Endothelial cell of umbilical vein (primary cell): ENCODE data around the gene SMIM44. TPM values are rescaled to one million over a fixed set of nuclear protein-coding genes. Genes with fewer than 3 reads are reported as not detected.

Experiments used
- BruUV-seq: library from RNA; stranded (reverse); fragments of 400-500 nt; replicated peaks from 2 replicates; lab custom pipeline; 2021; lab: Mats Ljungman, UMichigan
- CTCF ChIA-PET: fragments of 300-600, 350-600 bp; sonication (Branson Sonifier 250); formaldehyde crosslinking; loops from one replicate; lab custom pipeline; 2021; ENCODE audit warnings: antibody characterized with exemption, inconsistent platforms; lab: Charles Lee
- POLR2A ChIA-PET: fragments of 300-600, 350-600 bp; sonication (Branson Sonifier 250); formaldehyde crosslinking; loops from one replicate; lab custom pipeline; 2021; ENCODE audit warnings: antibody characterized with exemption, inconsistent platforms; lab: Charles Lee
- DNase-seq: peaks from one replicate; pipeline ENCODE4 v3.0.0-alpha.2; 2011; ENCODE audit warnings: low read depth, low spot score
- FAIRE-seq: peaks from 2 replicates; lab custom pipeline; 2011; peaks lifted over from hg19 to GRCh38; lab: Jason Lieb, UNC
- H2AFZ ChIP-seq: 2 replicates; pipeline ENCODE4 v1.6.0; 2012; ENCODE audit warnings: low read depth, low read length, control low read depth, inconsistent platforms
- H3K27ac ChIP-seq: 2 replicates; pipeline ENCODE4 v1.5.1; 2011; ENCODE audit warnings: low read depth, mild to moderate bottlenecking, control low read depth, low read length, moderate library complexity; ENCODE audit not compliant: insufficient read depth
- H3K27me3 ChIP-seq, 2 experiments: 2 replicates each; pipeline versions ENCODE4 v1.6.0 to v1.6.1; 2011; ENCODE audit warnings: low read length in 2 of 2, mixed read lengths in 1 of 2; ENCODE audit not compliant: control insufficient read depth in 2 of 2, insufficient read depth in 2 of 2
- H3K36me3 ChIP-seq, 2 experiments: 2 replicates in 1 of 2; 3 replicates in 1 of 2; pipeline ENCODE4 v1.5.1; 2011; ENCODE audit warnings: low read length in 2 of 2, mild to moderate bottlenecking in 1 of 2, moderate library complexity in 1 of 2; ENCODE audit not compliant: control insufficient read depth in 2 of 2, insufficient read depth in 2 of 2; ENCODE audit errors: extremely low read depth in 1 of 2
- H3K4me1 ChIP-seq: 3 replicates; pipeline ENCODE4 v1.5.1; 2011; ENCODE audit warnings: mild to moderate bottlenecking, low read length; ENCODE audit not compliant: control insufficient read depth, insufficient read depth; ENCODE audit errors: extremely low read depth
- H3K4me2 ChIP-seq: 2 replicates; pipeline ENCODE4 v1.6.1; 2011; ENCODE audit warnings: low read length, control low read depth, mixed read lengths; ENCODE audit not compliant: insufficient read depth
- H3K4me3 ChIP-seq, 3 experiments: fragments of 200-600 bp in 1 of 3; sonication (generic), shearing (Covaris generic) in 1 of 3; replicated peaks in 1 of 3; 2 replicates each; pipeline ENCODE4 v1.5.1; 2011 to 2016; ENCODE audit warnings: control low read depth in 3 of 3, low read length in 3 of 3, mild to moderate bottlenecking in 2 of 3, inconsistent platforms in 1 of 3, low read depth in 1 of 3, moderate library complexity in 1 of 3; ENCODE audit not compliant: insufficient read depth in 1 of 3
- H3K79me2 ChIP-seq: 2 replicates; pipeline ENCODE4 v1.6.0; 2012; ENCODE audit warnings: low read length, inconsistent platforms; ENCODE audit not compliant: control insufficient read depth, insufficient read depth
- H3K9ac ChIP-seq: replicated peaks from 2 replicates; pipeline ENCODE3; 2011; ENCODE audit warnings: low read length, control low read depth; ENCODE audit not compliant: insufficient read depth; ENCODE audit errors: extremely low read depth
- H3K9me1 ChIP-seq: replicated peaks from 3 replicates; pipeline ENCODE4 v1.6.0; 2011; ENCODE audit warnings: mild to moderate bottlenecking, low read length; ENCODE audit not compliant: control insufficient read depth, insufficient read depth; ENCODE audit errors: extremely low read depth
- H3K9me3 ChIP-seq: replicated peaks from 2 replicates; pipeline ENCODE4 v1.5.1; 2012; ENCODE audit warnings: low read length, inconsistent platforms; ENCODE audit not compliant: control insufficient read depth, insufficient read depth
- H4K20me1 ChIP-seq: replicated peaks from 2 replicates; pipeline ENCODE3; 2011; ENCODE audit warnings: mild to moderate bottlenecking, low read length; ENCODE audit not compliant: control insufficient read depth, insufficient read depth; ENCODE audit errors: extremely low read depth
- CTCF ChIP-seq, 2 donors: IDR thresholded peaks; 1 replicate in 1 of 2; 2 replicates in 1 of 2; pipeline ENCODE4 v1.5.1; 2011; ENCODE audit warnings: low read length in 2 of 2, mild to moderate bottlenecking in 2 of 2, moderate library complexity in 2 of 2, control low read depth in 1 of 2, inconsistent platforms in 1 of 2, low read depth in 1 of 2; ENCODE audit not compliant: insufficient read depth in 1 of 2; ENCODE audit errors: extremely low read depth in 1 of 2
- EZH2 ChIP-seq: IDR thresholded peaks from 2 replicates; pipeline ENCODE4 v1.6.1; 2012; ENCODE audit warnings: borderline replicate concordance, low read depth, mild to moderate bottlenecking, moderate library complexity, low read length, inconsistent platforms; ENCODE audit not compliant: severe bottlenecking
- FOS ChIP-seq: IDR thresholded peaks from 2 replicates; pipeline ENCODE4 v1.6.1; 2011; ENCODE audit warnings: mild to moderate bottlenecking, low read length, moderate library complexity, borderline replicate concordance; ENCODE audit not compliant: insufficient read depth
- GATA2 ChIP-seq: IDR thresholded peaks from 2 replicates; pipeline ENCODE4 v1.7.0; 2011; ENCODE audit warnings: low read depth, mild to moderate bottlenecking, moderate library complexity, mixed read lengths, low read length; ENCODE audit not compliant: insufficient read length, insufficient read depth
- JUN ChIP-seq: IDR thresholded peaks from 2 replicates; pipeline ENCODE4 v1.6.1; 2011; ENCODE audit warnings: borderline replicate concordance, low read depth; ENCODE audit not compliant: insufficient read length, insufficient read depth
- MAX ChIP-seq: IDR thresholded peaks from 2 replicates; pipeline ENCODE4 v1.6.1; 2011; ENCODE audit not compliant: insufficient read depth, insufficient read length
- MYC ChIP-seq: IDR thresholded peaks from one replicate; pipeline ENCODE4 v1.6.1; 2011; ENCODE audit warnings: mild to moderate bottlenecking, low read depth, low read length
- POLR2A ChIP-seq: IDR thresholded peaks from 2 replicates; pipeline ENCODE4 v1.6.1; 2012; ENCODE audit warnings: low read depth, mild to moderate bottlenecking, control low read depth, low read length
- POLR2AphosphoS5 ChIP-seq: IDR thresholded peaks from 2 replicates; pipeline ENCODE4 v1.6.1; 2012; ENCODE audit warnings: low read depth, mild to moderate bottlenecking, control low read depth, low read length, moderate library complexity; ENCODE audit not compliant: insufficient read depth
- dilution Hi-C: fragments of 300-500 bp; cut with MboI; formaldehyde crosslinking; loops from one replicate; pipeline ENCODE4 v1.15.0; 2019; ENCODE audit warnings: low sequenced_read_pairs; ENCODE audit not compliant: extremely low pct_ligation_motif_present
- intact Hi-C: fragments of 100-400 bp; cut with micrococcal nuclease; formaldehyde crosslinking; loops from one replicate; pipeline ENCODE4 v1.10.0; 2022
- polyA plus RNA-seq, 4 experiments: library from polyadenylated mRNA; depleted of rRNA in 3 of 4; stranded (reverse) in 3 of 4; unstranded in 1 of 4; fragments of >200 nt; gene quantifications; 2 replicates each; pipeline versions ENCODE4 v1.2.1 to v1.2.3, GENCODE V29; 2011 to 2012; ENCODE audit warnings: missing spikeins in 1 of 4
- total RNA-seq: library from RNA; stranded (reverse); gene quantifications from 2 replicates; pipeline ENCODE4 v1.2.3, GENCODE V29; 2021

The SMIM44 gene
- total and polyA plus RNA-seq, 2 donors (not counting 3 experiments of a cell fraction or from before 2014, with no cell fraction given) = not detected

- TF ChIP-seq FOS = no peak
- TF ChIP-seq GATA2 = no peak
- no peak for TF ChIP-seq POLR2AphosphoS5
- TF ChIP-seq JUN = no peak
- TF ChIP-seq MYC = no peak
- no peak for TF ChIP-seq POLR2A
- no peak for TF ChIP-seq MAX
- TF ChIP-seq EZH2 = no peak
- TF ChIP-seq CTCF (IDR thresholded peaks at IDR 0.05; ENCODE audit: extremely low read depth in 1 of 2, insufficient read depth in 1 of 2, low read depth in 1 of 2, low read length in 2 of 2) = no peak
- Histone ChIP-seq H3K36me3 (peaks cover 0 to 18% of the 10 kb centered on the region in 2 experiments), H3K4me2 (no peak overlapping the region), H3K4me1 (no peaks in the 10 kb centered on the region), H3K27ac (no peak overlapping the region), H3K27me3 (no peaks in the 10 kb centered on the region), H3K9ac (no peak overlapping the region), H3K4me3 (no peak overlapping the region), H4K20me1 (no peaks in the 10 kb centered on the region), H3K79me2 (peaks cover 17% of the 10 kb centered on the region), H2AFZ (no peak overlapping the region), H3K9me3 (no peaks in the 10 kb centered on the region), H3K9me1 (no peaks in the 10 kb centered on the region)
- no TSS peak for BruUV-seq
- ChIA-PET POLR2A (no interaction called here), CTCF (interaction anchor here (3.3 kb wide), 1 partner anchor 10 kb away, joined by 20 read pairs; the partner anchor contains the start of gene SMIM44)
- dilution Hi-C loops (no loop called here), intact Hi-C loops (no loop called here)
- DNase-seq (no peak), FAIRE-seq (no peak)
Measured at GRCh38 chr19:3494051-3494450, 10.8 kb upstream of the SMIM44 start.
